Measurements from ENCODE around the gene TSPAN4. TPM values are rescaled to one million over a fixed set of nuclear protein-coding genes. Genes with fewer than 3 reads are reported as not detected.

The TSPAN4 gene
- total and polyA plus RNA-seq, 2 donors (not counting 1 experiment from before 2014, with no cell fraction given): 2.9 to 7.4 TPM

DNA sequence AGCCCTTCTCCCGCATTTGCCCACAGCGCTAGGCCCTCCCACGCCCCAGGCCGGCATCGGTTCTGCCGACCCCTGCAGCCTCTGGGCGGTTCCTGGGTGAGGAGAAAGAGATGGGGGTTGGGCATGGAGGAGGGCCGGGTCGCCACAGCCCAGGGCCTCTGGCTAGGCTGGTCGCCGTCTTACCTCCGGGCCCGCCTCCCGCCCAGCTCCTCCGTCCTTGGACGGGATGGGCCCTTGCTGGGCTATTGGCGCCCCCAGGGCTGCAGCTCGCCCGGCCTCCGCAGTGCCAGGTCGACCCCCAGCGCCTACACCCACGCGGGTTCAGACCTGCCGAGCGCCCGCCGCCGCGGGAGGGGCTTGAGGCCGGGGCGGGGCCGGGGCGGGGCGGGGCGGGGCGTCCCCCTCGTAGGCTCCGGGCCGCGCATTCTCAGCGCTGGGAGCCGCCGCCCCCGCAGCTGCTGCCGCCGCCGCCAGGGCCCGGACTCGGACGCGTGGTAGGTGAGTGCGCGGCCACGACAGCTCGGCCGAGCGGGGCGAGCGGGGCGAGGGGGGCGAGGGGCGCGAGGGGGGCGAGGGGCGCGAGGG lies 10.0 kb upstream of the TSPAN4 start, which contains the start of gene CD151:
Gene CD151 (plus strand): TSS at position 424 of the 585 bp plus-strand sequence. CDS start 3,118 bp downstream, outside the sequence.
- no peak within 1 kb of the TSS for H3K27ac ChIP-seq (ENCODE audit: low read length in 2 of 2)
- Mint-ChIP-seq H3K4me1 (peaks cover 46% of the 10 kb centered on the region), H3K4me3 (peak within 1 kb of the TSS; percentile 71), H3K9me3 (ENCODE audit: insufficient read depth) (no peaks in the 10 kb centered on the region), H3K27ac (no peak within 1 kb of the TSS), H3K27me3 (peaks cover 7% of the 10 kb centered on the region)
- peaks cover 0 to 3% of the 10 kb centered on the region in 2 experiments for H3K36me3 ChIP-seq (replicated peaks in 1 of 2; ENCODE audit: control extremely low read depth in 1 of 2, control insufficient read depth in 1 of 2, extremely low read depth in 1 of 2, insufficient read depth in 2 of 2, low read length in 1 of 2)
- H2AFZ ChIP-seq (ENCODE audit: insufficient read depth, low read depth, low read length, poor library complexity, severe bottlenecking): peak within 1 kb of the TSS; percentile 49
- WGBS (ENCODE audit: insufficient coverage): 4% methylated on average over 63 of the region's 67 CpGs
- TF ChIP-seq, protein P1, sequence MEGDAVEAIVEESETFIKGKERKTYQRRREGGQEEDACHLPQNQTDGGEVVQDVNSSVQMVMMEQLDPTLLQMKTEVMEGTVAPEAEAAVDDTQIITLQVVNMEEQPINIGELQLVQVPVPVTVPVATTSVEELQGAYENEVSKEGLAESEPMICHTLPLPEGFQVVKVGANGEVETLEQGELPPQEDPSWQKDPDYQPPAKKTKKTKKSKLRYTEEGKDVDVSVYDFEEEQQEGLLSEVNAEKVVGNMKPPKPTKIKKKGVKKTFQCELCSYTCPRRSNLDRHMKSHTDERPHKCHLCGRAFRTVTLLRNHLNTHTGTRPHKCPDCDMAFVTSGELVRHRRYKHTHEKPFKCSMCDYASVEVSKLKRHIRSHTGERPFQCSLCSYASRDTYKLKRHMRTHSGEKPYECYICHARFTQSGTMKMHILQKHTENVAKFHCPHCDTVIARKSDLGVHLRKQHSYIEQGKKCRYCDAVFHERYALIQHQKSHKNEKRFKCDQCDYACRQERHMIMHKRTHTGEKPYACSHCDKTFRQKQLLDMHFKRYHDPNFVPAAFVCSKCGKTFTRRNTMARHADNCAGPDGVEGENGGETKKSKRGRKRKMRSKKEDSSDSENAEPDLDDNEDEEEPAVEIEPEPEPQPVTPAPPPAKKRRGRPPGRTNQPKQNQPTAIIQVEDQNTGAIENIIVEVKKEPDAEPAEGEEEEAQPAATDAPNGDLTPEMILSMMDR (IDR thresholded peaks at IDR 0.05): no peak
- TF ChIP-seq EZH2 (IDR thresholded peaks at IDR 0.05; ENCODE audit: borderline replicate concordance, insufficient read depth, low read depth, low read length, poor library complexity, severe bottlenecking): no peak
- DNase-seq: peak; percentile 78
- peak; percentile 60 for ATAC-seq (ENCODE audit: low read depth)
- intact Hi-C loops (cut with micrococcal nuclease): loop anchor here (1.0 kb wide), 1 partner anchor 10 kb away; the partner anchor contains the start of genes POLR2L and TSPAN4
- H3K4me2 ChIP-seq (replicated peaks; ENCODE audit: low read depth, low read length, poor library complexity, severe bottlenecking): peak within 1 kb of the TSS; percentile 88
- ChIA-PET POLR2A (interaction anchor here (0.5 to 6.4 kb wide), 7 partner anchors 9 to 219 kb away, joined by 3 to 57 read pairs (median 4); partner anchors contain the start of genes PNPLA2, POLR2L and TSPAN4), CTCF (interaction anchor here (1.1 to 2.1 kb wide), 2 partner anchors 11 to 56 kb away, joined by 3 to 6 read pairs; partner anchors contain the start of gene TSPAN4)
- peak within 1 kb of the TSS in 4 of 5 experiments; percentile 31 to 58 (median 54) for H3K4me3 ChIP-seq (ENCODE audit: control extremely low read depth in 1 of 5, extremely low read depth in 1 of 5, insufficient read depth in 1 of 5, low read depth in 2 of 5, low read length in 4 of 5)
- peaks cover 58% of the 10 kb centered on the region for H4K20me1 ChIP-seq (ENCODE audit: control insufficient read depth, insufficient read depth, low read length, poor library complexity, severe bottlenecking)
- H3K27me3 ChIP-seq (replicated peaks in 1 of 4; ENCODE audit: control extremely low read depth in 1 of 4, control insufficient read depth in 3 of 4, insufficient read depth in 4 of 4, low read length in 3 of 4): peaks cover 0 to 62% (median 20%) of the 10 kb centered on the region in 4 experiments
- no peaks in the 10 kb centered on the region for H3K79me2 ChIP-seq (ENCODE audit: control insufficient read depth, insufficient read depth, low read length)
- peak within 1 kb of the TSS; percentile 51 for H3K9ac ChIP-seq (ENCODE audit: low read length)
- peaks cover 0 to 15% (median 0%) of the 10 kb centered on the region in 3 donors for H3K9me3 ChIP-seq (ENCODE audit: control extremely low read depth in 1 of 3, control insufficient read depth in 2 of 3, insufficient read depth in 1 of 3, low read length in 2 of 3)
- H3K4me1 ChIP-seq (ENCODE audit: control insufficient read depth in 2 of 2, insufficient read depth in 2 of 2, low read length in 2 of 2): peaks cover 56 to 64% of the 10 kb centered on the region in 2 donors
